Hepatocyte (in vitro differentiated cells): Measurements from ENCODE around the gene PTPRN2.

ENCODE experiments used
- EZH2 ChIP-seq: fragments of 200-600 bp; sonication (generic); IDR thresholded peaks from 2 replicates; pipeline ENCODE4 v1.6.1; 2016; ENCODE audit warnings: antibody characterized with exemption, mild to moderate bottlenecking, borderline replicate concordance
- EZH2phosphoT487 ChIP-seq: fragments of 200-600 bp; sonication (generic); IDR thresholded peaks from one replicate; pipeline ENCODE4 v1.6.1; 2018; ENCODE audit warnings: antibody characterized with exemption, mild to moderate bottlenecking, low read depth, moderate library complexity; ENCODE audit not compliant: unreplicated experiment, severe bottlenecking
- TF ChIP-seq, protein P1 (sequence below): fragments of 200-600 bp; sonication (generic); IDR thresholded peaks from 2 replicates; pipeline ENCODE4 v1.5.1; 2016; ENCODE audit warnings: antibody characterized with exemption, mild to moderate bottlenecking; ENCODE audit not compliant: poor library complexity

DNA sequence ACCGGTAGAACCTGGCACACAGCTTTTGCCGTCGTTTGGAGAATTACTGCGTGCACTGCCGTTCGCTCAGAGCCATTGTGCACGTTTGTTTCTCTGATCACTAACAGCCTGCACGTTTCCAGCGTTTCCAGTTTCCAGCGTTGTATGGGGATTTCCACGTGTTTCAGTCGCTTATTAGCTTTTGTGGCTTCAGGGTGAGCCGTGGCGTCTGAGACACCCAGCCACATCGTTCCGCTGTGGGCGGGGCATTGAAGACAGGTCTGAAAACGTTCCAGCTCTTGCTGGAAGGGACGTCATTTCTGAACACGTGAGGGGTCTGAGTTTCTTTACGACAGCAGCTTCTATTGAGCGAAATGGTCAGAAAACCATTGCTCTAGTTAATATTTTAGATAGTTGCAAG, 1086.0 kb downstream of the PTPRN2 start:
- TF ChIP-seq, protein P1, sequence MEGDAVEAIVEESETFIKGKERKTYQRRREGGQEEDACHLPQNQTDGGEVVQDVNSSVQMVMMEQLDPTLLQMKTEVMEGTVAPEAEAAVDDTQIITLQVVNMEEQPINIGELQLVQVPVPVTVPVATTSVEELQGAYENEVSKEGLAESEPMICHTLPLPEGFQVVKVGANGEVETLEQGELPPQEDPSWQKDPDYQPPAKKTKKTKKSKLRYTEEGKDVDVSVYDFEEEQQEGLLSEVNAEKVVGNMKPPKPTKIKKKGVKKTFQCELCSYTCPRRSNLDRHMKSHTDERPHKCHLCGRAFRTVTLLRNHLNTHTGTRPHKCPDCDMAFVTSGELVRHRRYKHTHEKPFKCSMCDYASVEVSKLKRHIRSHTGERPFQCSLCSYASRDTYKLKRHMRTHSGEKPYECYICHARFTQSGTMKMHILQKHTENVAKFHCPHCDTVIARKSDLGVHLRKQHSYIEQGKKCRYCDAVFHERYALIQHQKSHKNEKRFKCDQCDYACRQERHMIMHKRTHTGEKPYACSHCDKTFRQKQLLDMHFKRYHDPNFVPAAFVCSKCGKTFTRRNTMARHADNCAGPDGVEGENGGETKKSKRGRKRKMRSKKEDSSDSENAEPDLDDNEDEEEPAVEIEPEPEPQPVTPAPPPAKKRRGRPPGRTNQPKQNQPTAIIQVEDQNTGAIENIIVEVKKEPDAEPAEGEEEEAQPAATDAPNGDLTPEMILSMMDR: no peak
- TF ChIP-seq EZH2 (no peak), EZH2phosphoT487 (no peak)
